Gastrocnemius medialis (tissue), 4 donors: ENCODE measurements around the gene KIF16B. TPM values are rescaled to one million over a fixed set of nuclear protein-coding genes. Genes with fewer than 3 reads are reported as not detected.

Experiments used
- ATAC-seq, 2 donors: fragments of 150-250 bp; one replicate each; pipeline ENCODE4 v1.9.1; 2016
- DNase-seq, 2 donors: peaks; one replicate each; pipeline ENCODE4 v3.0.0-alpha.2; 2019
- H3K27ac ChIP-seq, 4 donors: fragments of 200-600 bp; sonication (generic); 1 replicate in 1 of 4; 2 replicates in 3 of 4; pipeline ENCODE4 v1.5.1; 2016 to 2018; ENCODE audit warnings: mild to moderate bottlenecking in 2 of 4, moderate library complexity in 1 of 4
- H3K27me3 ChIP-seq, 3 donors: fragments of 200-600 bp; sonication (generic) in 2 of 3; 1 replicate in 1 of 3; 2 replicates in 2 of 3; pipeline versions ENCODE4 v1.5.1 to v1.6.0; 2016 to 2019; ENCODE audit warnings: mild to moderate bottlenecking in 1 of 3, moderate library complexity in 1 of 3
- H3K36me3 ChIP-seq, 2 donors: fragments of 200-600 bp; sonication (generic) in 1 of 2; one replicate each; pipeline ENCODE4 v1.5.1; 2017 to 2018
- H3K4me1 ChIP-seq, 2 donors: fragments of 200-600 bp; sonication (generic) in 1 of 2; one replicate each; pipeline ENCODE4 v1.5.1; 2016 to 2017; ENCODE audit warnings: mild to moderate bottlenecking in 2 of 2
- H3K4me3 ChIP-seq, 4 donors: fragments of 200-600 bp; sonication (generic) in 3 of 4; 1 replicate in 1 of 4; 2 replicates in 3 of 4; pipeline ENCODE4 v1.5.1; 2016 to 2019; ENCODE audit warnings: mild to moderate bottlenecking in 2 of 4
- H3K9me3 ChIP-seq, 3 donors: fragments of 200-600 bp; sonication (generic) in 2 of 3; 1 replicate in 1 of 3; 2 replicates in 2 of 3; pipeline ENCODE4 v1.5.1; 2016 to 2019
- CTCF ChIP-seq, 5 experiments: fragments of 450-650 bp in 3 of 5; fragments of 200-600 bp in 2 of 5; sonication (generic) in 2 of 5; IDR thresholded peaks in 4 of 5; conservative IDR thresholded peaks in 1 of 5; 1 replicate in 4 of 5; 2 replicates in 1 of 5; pipeline ENCODE4 v1.5.1; 2016 to 2019; ENCODE audit warnings: antibody characterized with exemption in 5 of 5, mild to moderate bottlenecking in 3 of 5, moderate library complexity in 3 of 5
- POLR2A ChIP-seq, 2 donors: fragments of 450-650 bp; IDR thresholded peaks; one replicate each; pipeline ENCODE4 v1.6.1; 2017; ENCODE audit warnings: antibody characterized with exemption in 2 of 2, mild to moderate bottlenecking in 2 of 2, moderate library complexity in 2 of 2
- in situ Hi-C, 4 donors: fragments of 200-750 bp; cut with MboI; loops; one replicate each; pipeline versions ENCODE4 v1.15.0 to v1.8.0; 2017; ENCODE audit warnings: low sequenced_read_pairs in 4 of 4
- intact Hi-C: fragments of 100-400 bp; cut with DNase I; formaldehyde crosslinking; loops from one replicate; pipeline ENCODE4 v1.15.1; 2023; ENCODE audit warnings: low total_unique reads
- total RNA-seq, 4 donors: library from RNA; depleted of rRNA; stranded (reverse); fragments of >200 nt; gene quantifications; one replicate each; pipeline versions ENCODE4 v1.1.0 to v1.2.3, GENCODE V29; 2016

The KIF16B gene
- total RNA-seq, 4 donors from 2014 or later, result 13.4 to 23.9 (median 20.0) TPM

DNA sequence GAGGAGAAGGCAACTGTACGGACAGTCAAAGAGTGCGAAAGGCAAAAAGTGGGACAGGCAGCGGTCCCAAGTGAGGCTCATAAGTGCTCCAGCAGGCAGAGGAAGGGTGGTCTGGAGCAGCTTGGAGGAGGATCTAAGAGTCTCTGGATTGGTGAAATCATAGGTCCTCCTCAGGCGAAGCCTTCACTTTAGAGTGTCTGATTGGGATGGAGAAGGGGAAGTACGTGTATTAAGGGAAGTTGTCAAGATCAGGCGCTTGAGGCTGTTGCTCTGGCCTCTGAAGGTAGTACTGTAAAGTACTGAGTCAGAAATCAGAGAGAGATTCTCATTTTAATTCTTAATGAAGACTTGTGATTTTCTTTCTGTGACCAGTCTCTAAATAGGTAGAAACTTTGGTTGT is 185.6 kb downstream of the KIF16B start:
- Histone ChIP-seq H3K27ac (no peak overlapping the region), H3K4me1 (no peaks in the 10 kb centered on the region), H3K9me3 (no peaks in the 10 kb centered on the region), H3K4me3 (no peak overlapping the region), H3K27me3 (no peaks in the 10 kb centered on the region), H3K36me3 (no peaks in the 10 kb centered on the region)
- DNase-seq, result no peak
- no peak for ATAC-seq
- in situ Hi-C loops (no loop called here), intact Hi-C loops (no loop called here)
- TF ChIP-seq POLR2A (IDR thresholded peaks at IDR 0.05) (no peak), CTCF (IDR thresholded peaks at IDR 0.05 in 4 of 5, conservative IDR thresholded peaks at IDR 0.05 in 1 of 5) (no peak)

GRCh38 chr20:16385891-16386290 is 187.4 kb downstream of the KIF16B start:
- in situ Hi-C loops, result no loop called here
- DNase-seq (no peak), ATAC-seq (no peak)
- Histone ChIP-seq H3K27ac (no peak overlapping the region), H3K36me3 (no peaks in the 10 kb centered on the region), H3K27me3 (no peaks in the 10 kb centered on the region), H3K9me3 (no peaks in the 10 kb centered on the region), H3K4me1 (no peaks in the 10 kb centered on the region), H3K4me3 (no peak overlapping the region)
- intact Hi-C loops, result no loop called here
- TF ChIP-seq CTCF (IDR thresholded peaks at IDR 0.05 in 4 of 5, conservative IDR thresholded peaks at IDR 0.05 in 1 of 5) (no peak), POLR2A (IDR thresholded peaks at IDR 0.05) (no peak)

GRCh38 chr20:16385462-16385861 is 187.8 kb downstream of the KIF16B start:
- TF ChIP-seq POLR2A (IDR thresholded peaks at IDR 0.05), result no peak
- Histone ChIP-seq H3K36me3 (no peaks in the 10 kb centered on the region), H3K4me1 (no peaks in the 10 kb centered on the region), H3K9me3 (no peaks in the 10 kb centered on the region), H3K27me3 (no peaks in the 10 kb centered on the region), H3K4me3 (no peak overlapping the region), H3K27ac (no peak overlapping the region)
- intact Hi-C loops (no loop called here), in situ Hi-C loops (no loop called here)
- ATAC-seq, result no peak
- no peak for DNase-seq

DNA sequence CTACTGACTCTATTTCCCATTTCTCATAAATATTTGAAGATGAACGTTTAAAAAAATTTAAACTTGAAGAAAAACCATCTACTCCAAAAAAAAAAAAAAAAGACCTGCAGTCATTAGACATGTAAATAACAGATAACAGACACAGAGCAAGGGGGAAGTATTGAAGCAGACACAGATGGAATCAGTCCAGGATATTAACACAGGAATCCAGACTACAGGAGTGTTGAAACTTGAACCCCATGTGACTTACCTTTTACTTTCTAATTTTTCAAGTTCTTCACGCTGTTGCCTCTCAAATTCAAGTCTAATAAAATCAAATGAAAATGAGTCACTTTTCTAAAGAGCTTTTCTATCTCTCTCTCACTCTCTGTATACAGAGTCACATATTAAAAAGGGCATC is 191.8 kb downstream of the KIF16B start:
- H3K4me3 ChIP-seq, result no peak overlapping the region
- in situ Hi-C loops (no loop called here), intact Hi-C loops (no loop called here)
- no peaks in the 10 kb centered on the region for H3K4me1 ChIP-seq
- TF ChIP-seq CTCF (IDR thresholded peaks at IDR 0.05 in 4 of 5, conservative IDR thresholded peaks at IDR 0.05 in 1 of 5) (no peak), POLR2A (IDR thresholded peaks at IDR 0.05) (no peak)
- no peak for ATAC-seq
- H3K27me3 ChIP-seq, result no peaks in the 10 kb centered on the region
- H3K27ac ChIP-seq, result no peak overlapping the region
- no peak for DNase-seq
- no peaks in the 10 kb centered on the region for H3K9me3 ChIP-seq
- peaks cover 0 to 11% of the 10 kb centered on the region in 2 donors for H3K36me3 ChIP-seq

- TF ChIP-seq POLR2A (IDR thresholded peaks at IDR 0.05) (no peak), CTCF (IDR thresholded peaks at IDR 0.05 in 4 of 5, conservative IDR thresholded peaks at IDR 0.05 in 1 of 5) (no peak)
- no peaks in the 10 kb centered on the region for H3K9me3 ChIP-seq
- no peaks in the 10 kb centered on the region for H3K4me1 ChIP-seq
- no peaks in the 10 kb centered on the region for H3K27me3 ChIP-seq
- intact Hi-C loops (no loop called here), in situ Hi-C loops (no loop called here)
- DNase-seq, result no peak
- no peak overlapping the region for H3K27ac ChIP-seq
- peaks cover 0 to 11% of the 10 kb centered on the region in 2 donors for H3K36me3 ChIP-seq
- ATAC-seq, result no peak
- no peak overlapping the region for H3K4me3 ChIP-seq
These were observed 194.4 kb downstream of the KIF16B start for GRCh38 chr20:16378712-16379370.
